GM21528 (cell line): ENCODE data around the gene MRPS24.

Experiments used
- ATAC-seq: cut with Tn5 transposase; IDR thresholded peaks from one replicate; pipeline ENCODE4 v1.9.1; 2021; ENCODE audit warnings: mild to moderate bottlenecking, moderate library complexity; ENCODE audit not compliant: unreplicated experiment, low FRiP score

The MRPS24 gene

GRCh38 chr7:43877968-43878864 is 8.9 kb upstream of the MRPS24 start:
- no peak for ATAC-seq

GRCh38 chr7:43876976-43877745 is 7.8 kb upstream of the MRPS24 start:
- no peak for ATAC-seq

GRCh38 chr7:43876241-43876640 is 6.9 kb upstream of the MRPS24 start:
- no peak for ATAC-seq

DNA sequence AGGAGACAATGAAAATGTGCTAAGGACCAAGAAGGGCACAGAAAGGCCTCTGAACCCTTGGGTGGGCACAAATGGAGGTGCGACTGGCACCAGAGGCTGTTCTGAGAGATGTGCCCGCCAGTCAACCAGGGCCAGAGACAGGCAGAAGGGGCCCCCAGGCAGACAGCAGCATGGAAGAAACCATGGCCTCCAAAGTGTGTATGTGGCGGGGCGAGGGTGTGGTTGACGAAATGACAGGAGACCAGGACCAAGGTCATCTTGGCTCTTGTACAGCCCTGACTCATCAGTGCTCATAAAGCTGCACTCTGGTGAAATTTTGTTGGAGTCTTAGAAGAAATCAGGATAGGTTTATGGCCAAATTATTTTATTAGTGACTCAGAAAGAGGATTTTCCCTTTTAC is 4.0 kb upstream of the MRPS24 start:
- ATAC-seq: no peak

DNA sequence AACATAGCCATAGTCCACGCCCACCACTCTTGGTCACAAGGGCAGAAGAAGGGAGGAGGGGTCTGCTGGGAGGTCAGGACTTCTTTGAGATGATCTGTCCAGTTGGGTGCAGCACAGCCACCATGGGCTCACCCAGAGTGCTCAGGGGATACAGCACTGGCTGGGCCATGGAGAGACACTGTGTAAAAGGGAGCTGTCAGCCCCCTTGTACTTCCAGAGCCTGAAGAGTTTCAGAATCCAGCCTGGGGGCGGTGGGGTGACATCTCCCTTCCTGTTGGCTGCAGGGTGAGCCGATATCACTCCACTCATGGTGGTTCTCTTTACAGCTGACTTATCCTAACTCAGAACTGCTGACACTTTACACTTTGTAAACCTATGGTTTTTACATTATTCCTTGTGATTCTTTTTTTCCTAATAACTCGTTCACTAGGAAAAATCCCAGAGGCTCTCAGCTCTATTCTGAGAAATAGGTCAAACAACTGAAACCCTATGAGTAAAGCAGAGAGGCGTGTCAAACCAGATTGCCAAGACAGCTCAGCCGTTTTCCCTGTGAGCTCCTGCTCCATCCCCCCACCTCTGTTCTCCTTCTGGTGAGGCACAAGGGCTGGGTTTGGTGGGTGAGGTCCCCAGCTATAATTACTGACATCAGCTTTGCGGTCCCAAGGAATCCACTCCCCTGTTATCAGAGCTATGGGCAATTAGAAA is 3.2 kb upstream of the MRPS24 start:
- no peak for ATAC-seq

DNA sequence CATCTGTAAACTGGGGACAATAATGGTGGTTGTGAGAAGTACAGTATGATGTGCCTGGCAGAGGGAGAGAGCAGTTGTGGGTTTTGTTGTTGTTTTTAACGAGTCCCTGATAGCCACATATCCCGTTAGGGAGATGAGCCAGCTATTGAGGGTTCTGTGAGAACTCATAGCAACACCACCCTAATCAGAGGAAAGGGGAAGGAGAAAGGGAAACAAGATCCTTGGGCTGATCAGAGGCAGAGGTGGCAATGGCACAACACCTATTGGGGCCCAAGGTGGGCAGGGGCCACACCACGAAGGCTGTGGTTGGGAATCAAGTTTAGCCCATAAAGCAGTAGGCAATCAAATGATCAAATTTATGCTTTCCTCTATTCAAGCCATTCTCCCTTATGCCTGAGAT is 1.7 kb upstream of the MRPS24 start:
- ATAC-seq: no peak

GRCh38 chr7:43870316-43870715 is 999 bp upstream of the MRPS24 start:
- ATAC-seq: no peak

DNA sequence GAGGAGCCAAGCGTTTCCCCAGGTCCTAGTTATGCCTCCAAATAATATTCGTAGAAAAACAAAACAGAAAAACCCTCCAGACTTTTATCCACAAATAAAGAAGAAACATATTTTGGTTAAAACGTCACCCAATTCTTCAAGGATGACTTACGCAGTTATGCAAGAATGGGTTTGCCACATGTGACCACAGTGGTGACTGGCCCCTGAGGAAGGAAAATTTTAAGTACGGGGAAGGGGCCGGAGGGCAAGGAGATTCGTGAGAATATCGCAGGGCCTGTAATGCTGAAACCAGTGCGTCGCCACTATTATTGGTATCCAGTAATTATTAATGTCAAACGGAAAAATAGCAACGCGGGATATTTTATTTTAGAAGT is 537 bp upstream of the MRPS24 start:
- ATAC-seq: peak; percentile 16

GRCh38 chr7:43868681-43869005 is 674 bp downstream of the MRPS24 start:
- no peak for ATAC-seq

DNA sequence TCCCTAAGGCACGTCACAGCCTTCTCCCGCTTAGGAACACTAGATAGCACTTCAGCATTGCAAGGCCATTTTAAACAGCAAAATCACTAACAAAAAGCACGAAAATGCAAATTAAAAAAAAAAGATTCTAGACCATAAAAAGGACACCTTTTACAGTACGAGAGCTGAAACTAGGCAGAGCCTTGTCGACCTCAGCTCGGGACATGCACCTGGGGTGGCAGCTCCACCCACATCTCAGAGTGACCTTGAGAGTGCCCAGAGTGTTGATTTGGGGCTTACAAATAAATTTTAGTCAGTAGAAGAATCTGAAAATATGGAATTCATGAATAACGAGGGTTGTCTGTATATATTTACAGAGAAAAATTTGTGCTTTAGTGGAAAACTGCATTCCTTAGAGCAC is 1.1 kb downstream of the MRPS24 start:
- ATAC-seq: no peak

DNA sequence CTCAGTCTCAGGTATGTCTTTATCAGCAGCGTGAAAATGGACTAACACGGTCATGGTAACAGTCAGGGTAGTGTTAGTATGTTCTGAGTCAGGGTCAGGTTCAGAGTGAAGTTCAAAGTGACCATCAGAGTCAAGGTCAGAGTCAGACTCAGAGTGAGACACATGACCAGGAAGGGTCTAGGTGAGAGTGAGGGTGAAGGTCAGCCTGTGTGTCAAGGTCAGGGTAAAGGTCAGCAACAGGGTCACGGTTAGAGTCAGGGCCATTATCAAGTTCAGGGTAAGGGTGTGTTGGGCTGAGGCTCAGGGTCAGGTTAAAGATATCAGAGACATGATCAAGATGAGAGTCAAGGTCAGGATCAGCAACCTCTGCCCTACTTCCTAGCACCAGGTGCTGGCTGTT is 4.0 kb downstream of the MRPS24 start:
- ATAC-seq: no peak

DNA sequence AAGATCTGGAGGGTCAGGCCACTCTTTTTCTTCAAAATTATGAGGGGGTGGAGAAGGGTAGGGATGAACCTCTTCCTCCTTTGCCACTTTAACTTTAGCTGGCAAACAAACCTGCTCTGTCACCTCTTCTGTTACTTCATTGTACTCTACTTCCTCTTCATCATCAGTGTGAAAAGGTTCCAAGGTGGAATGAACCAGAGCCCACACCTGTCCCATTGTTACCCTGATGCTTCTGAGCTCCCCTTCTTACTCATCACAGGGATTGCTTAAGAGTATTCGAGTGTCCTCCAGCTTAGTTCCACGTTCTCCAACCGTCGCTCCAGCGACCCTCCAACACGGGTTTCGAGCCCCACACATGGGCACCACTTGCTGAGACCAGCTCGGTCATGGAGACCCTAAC is 5.2 kb downstream of the MRPS24 start:
- no peak for ATAC-seq

DNA sequence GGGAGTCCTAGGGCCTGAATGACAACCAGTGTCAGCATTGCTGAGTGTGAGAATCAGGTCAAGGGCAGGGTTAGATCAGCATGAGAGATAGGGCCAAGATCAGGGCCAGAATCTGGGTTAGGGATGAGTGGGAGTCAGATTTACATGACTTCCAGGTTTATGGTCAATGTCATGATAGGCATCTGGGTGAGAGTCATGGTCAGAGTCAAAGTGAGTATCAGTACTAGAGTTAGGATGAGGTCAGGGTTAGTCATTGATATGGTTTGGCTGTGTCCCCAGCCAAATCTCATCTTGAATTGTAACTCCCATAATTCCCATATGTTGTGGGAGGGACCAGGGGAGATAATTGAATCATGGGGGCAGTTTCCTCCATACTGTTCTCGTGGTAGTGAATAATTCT is 12.3 kb downstream of the MRPS24 start:
- no peak for ATAC-seq

DNA sequence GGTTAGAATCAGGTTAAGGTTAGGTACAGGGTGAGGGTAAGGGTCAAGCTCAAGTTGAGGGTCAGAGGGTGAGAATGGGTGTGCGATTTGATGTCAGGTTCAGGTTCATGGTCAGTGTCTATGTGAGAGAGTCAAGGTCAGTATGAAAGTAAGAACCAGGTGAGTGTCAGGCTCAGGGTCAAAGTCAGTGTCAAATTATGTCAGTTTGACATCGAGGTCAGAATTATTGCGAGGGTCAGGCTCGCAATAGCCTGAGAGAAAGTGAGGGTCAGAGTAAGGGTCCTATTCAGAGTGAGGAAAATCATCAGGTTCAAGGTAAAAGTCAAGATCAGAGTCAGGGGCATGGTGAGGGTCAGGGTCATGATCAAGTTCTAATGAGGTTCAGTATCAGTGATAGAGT is 13.0 kb downstream of the MRPS24 start:
- no peak for ATAC-seq

- ATAC-seq: no peak
Observed at GRCh38 chr7:43855176-43855575, 14.1 kb downstream of the MRPS24 start.

DNA sequence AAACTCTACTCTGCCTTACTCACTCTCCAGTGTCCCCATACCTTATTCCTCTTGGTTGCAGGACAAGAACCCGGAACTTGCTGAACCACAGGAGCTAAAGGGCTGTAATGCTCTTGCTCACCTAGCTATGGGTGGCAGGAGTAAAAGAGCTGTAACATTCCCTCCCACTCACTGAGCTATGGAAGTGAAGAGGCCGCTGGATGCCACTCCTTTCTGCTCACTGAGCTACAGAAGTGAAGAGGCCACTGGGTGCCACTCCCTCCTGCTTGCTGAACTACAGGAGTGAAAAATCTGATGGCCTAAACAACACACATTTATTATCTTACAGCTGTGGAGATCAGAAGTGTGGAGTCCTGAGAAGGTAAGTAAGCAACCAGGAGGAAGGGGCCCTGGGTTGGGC is 17.5 kb downstream of the MRPS24 start:
- no peak for ATAC-seq

- no peak for ATAC-seq
Observed at GRCh38 chr7:43850348-43851116, 18.8 kb downstream of the MRPS24 start.

DNA sequence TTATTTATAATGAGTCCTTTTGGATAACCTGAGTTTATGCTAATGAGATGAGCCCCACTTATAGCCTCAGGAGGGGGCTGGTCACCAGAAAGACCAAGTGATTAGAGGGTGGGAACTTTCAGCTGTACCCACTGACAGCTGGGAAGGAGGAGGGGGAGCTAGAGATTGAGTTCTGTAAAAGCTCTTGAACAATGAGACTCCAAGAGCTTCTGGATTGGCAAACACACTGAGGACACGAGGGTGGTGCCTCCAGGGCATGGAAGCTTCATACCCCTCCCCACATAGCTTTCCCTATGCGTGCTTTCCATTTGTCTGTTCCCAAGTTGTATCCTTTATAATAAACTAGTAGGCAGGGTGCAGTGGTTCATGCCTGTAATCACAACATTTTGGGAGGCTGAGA is 20.3 kb downstream of the MRPS24 start:
- ATAC-seq: no peak

GRCh38 chr7:43847496-43847895 is 21.8 kb downstream of the MRPS24 start:
- ATAC-seq: no peak

GRCh38 chr7:43844662-43845061 is 24.7 kb downstream of the MRPS24 start:
- no peak for ATAC-seq

GRCh38 chr7:43844257-43844656 is 25.1 kb downstream of the MRPS24 start:
- ATAC-seq: no peak
